Progenitor cell of endocrine pancreas (in vitro differentiated cells): Measurements from ENCODE around the gene SVOPL. TPM values are rescaled to one million over a fixed set of nuclear protein-coding genes. Genes with fewer than 3 reads are reported as not detected.
"Not testable (repeated sequence)": the region's sequence is repeated elsewhere in the genome, so short reads cannot be mapped to it uniquely, and the experiment has no call there.

Source experiments
- DNase-seq: peaks from one replicate; pipeline ENCODE4 v3.0.0; 2021; ENCODE audit warnings: low spot score; ENCODE audit not compliant: unreplicated experiment
- H3K27ac Mint-ChIP-seq: 2 replicates; pipeline ENCODE4 v1.8.0; 2021; ENCODE audit warnings: mild to moderate bottlenecking, moderate library complexity, mixed read lengths
- H3K27me3 Mint-ChIP-seq: 2 replicates; pipeline ENCODE4 v1.8.0; 2021; ENCODE audit warnings: mixed read lengths
- H3K36me3 Mint-ChIP-seq: 2 replicates; pipeline ENCODE4 v1.8.0; 2022; ENCODE audit warnings: mixed read lengths; ENCODE audit not compliant: insufficient read depth
- H3K4me1 Mint-ChIP-seq: 2 replicates; pipeline ENCODE4 v1.8.0; 2021; ENCODE audit warnings: low read depth, mixed read lengths
- H3K4me3 Mint-ChIP-seq: 2 replicates; pipeline ENCODE4 v1.8.0; 2021; ENCODE audit warnings: low read depth, mild to moderate bottlenecking, moderate library complexity, mixed read lengths
- H3K9me3 Mint-ChIP-seq: 2 replicates; pipeline ENCODE4 v1.8.0; 2021; ENCODE audit warnings: low read depth, mixed read lengths
- total RNA-seq: library from RNA; stranded (reverse); gene quantifications from 2 replicates; pipeline ENCODE4 v1.2.1, GENCODE V29; 2021
- TF ChIP-seq, protein P1 (sequence below): fragments of 200-600 bp; sonication (generic); IDR thresholded peaks from one replicate; pipeline ENCODE4 v1.5.0; 2021; ENCODE audit warnings: antibody characterized with exemption, mild to moderate bottlenecking; ENCODE audit not compliant: unreplicated experiment

The SVOPL gene
- total RNA-seq, 1 donor from 2014 or later: 1.4 TPM

DNA sequence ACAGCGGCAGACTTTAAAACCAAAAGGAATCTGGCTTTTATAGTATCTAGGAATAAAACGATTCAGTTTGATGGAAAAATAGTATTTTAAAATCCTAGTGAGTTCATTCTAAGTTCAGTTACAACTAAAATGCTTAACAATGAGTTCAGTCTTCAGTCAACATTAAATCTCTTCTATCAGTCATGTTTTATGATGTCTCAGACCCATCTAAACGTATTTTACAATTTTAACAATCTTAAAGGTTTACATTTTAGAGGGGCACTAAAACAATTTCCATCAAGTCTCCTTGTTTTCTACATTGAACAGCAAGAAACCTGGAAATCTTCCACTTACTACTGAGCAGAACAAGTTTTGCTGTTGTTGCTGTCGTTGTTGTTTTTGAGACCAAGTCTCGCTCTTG, 10.0 kb downstream of the SVOPL start:
- no peaks in the 10 kb centered on the region for H3K27me3 Mint-ChIP-seq
- no peak overlapping the region for H3K4me3 Mint-ChIP-seq
- TF ChIP-seq, protein P1, sequence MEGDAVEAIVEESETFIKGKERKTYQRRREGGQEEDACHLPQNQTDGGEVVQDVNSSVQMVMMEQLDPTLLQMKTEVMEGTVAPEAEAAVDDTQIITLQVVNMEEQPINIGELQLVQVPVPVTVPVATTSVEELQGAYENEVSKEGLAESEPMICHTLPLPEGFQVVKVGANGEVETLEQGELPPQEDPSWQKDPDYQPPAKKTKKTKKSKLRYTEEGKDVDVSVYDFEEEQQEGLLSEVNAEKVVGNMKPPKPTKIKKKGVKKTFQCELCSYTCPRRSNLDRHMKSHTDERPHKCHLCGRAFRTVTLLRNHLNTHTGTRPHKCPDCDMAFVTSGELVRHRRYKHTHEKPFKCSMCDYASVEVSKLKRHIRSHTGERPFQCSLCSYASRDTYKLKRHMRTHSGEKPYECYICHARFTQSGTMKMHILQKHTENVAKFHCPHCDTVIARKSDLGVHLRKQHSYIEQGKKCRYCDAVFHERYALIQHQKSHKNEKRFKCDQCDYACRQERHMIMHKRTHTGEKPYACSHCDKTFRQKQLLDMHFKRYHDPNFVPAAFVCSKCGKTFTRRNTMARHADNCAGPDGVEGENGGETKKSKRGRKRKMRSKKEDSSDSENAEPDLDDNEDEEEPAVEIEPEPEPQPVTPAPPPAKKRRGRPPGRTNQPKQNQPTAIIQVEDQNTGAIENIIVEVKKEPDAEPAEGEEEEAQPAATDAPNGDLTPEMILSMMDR: no peak
- DNase-seq: no peak
- H3K4me1 Mint-ChIP-seq: peaks cover 2% of the 10 kb centered on the region
- no peak overlapping the region for H3K27ac Mint-ChIP-seq
- H3K9me3 Mint-ChIP-seq: no peaks in the 10 kb centered on the region
- no peaks in the 10 kb centered on the region for H3K36me3 Mint-ChIP-seq

DNA sequence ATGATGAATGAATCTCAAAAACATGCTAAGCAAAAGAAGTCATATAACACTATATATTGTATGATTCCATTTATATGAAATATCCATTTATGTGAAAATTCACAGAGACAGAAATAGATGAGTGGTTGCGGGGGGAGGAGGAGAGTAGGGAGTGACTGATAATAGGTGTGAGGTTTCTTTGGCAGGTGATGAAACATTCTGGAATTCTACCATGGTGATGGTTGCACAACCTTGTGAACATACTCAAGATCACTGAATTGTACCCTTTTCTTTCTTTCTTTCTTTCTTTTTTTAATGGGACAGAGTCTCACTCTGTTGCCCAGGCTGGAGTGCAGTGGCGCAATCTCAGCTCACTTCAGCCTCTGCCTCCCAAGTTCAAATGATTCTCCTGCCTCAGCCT, 10.7 kb downstream of the SVOPL start:
- no peaks in the 10 kb centered on the region for H3K27me3 Mint-ChIP-seq
- peaks cover 2% of the 10 kb centered on the region for H3K4me1 Mint-ChIP-seq
- DNase-seq: no peak
- H3K9me3 Mint-ChIP-seq: no peaks in the 10 kb centered on the region
- TF ChIP-seq, protein P1: no peak
- no peaks in the 10 kb centered on the region for H3K36me3 Mint-ChIP-seq
- no peak overlapping the region for H3K27ac Mint-ChIP-seq
- H3K4me3 Mint-ChIP-seq: no peak overlapping the region

- H3K9me3 Mint-ChIP-seq, H3K4me1 Mint-ChIP-seq, H3K4me3 Mint-ChIP-seq, H3K27ac Mint-ChIP-seq, H3K36me3 Mint-ChIP-seq, H3K27me3 Mint-ChIP-seq, DNase-seq: not testable (repeated sequence)
Measured at GRCh38 chr7:138688037-138688436, 13.1 kb downstream of the SVOPL start.

DNA sequence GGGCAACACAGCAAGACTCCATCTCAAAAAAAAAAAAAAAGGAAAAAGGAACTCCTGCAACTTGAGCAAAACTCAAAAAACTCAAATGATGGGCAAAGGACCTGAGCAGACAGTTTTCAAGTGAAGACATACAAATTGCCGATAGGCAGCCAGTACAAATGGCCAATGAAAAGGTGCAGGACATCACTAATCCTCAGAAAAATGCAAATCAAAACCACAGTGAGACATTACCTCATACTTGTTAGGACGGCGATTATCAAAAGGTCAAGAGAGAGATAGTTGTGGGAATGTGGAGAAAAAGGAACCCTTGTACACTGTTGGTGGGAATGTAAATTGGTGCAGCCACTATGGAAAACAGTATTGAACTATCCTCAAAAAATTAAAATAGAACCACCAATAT, 16.8 kb downstream of the SVOPL start:
- Mint-ChIP-seq H3K4me1 (peaks cover 2% of the 10 kb centered on the region), H3K9me3 (no peaks in the 10 kb centered on the region), H3K27ac (no peak overlapping the region), H3K36me3 (no peaks in the 10 kb centered on the region), H3K4me3 (no peak overlapping the region), H3K27me3 (no peaks in the 10 kb centered on the region)
- no peak for DNase-seq
- TF ChIP-seq, protein P1: no peak

DNA sequence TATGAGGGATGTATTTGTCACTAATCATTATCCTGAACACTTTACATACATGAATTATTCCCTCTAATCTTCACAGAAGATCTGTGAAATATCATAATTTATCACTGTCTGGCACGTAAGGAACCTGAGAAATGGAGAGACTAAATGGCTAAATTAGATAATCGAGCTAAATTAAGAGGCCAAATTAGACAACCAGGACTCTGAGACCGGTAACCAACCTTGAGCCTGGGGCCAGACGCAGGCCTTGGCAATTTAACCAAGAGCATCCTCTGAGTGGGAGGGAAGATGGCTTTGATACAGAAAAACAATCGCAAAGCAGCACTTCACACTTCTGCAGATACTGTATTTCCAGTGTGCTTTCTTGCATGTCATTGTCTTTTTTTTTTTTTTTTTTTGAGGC, 21.4 kb downstream of the SVOPL start:
- no peak overlapping the region for H3K27ac Mint-ChIP-seq
- no peaks in the 10 kb centered on the region for H3K4me1 Mint-ChIP-seq
- TF ChIP-seq, protein P1: no peak
- no peak overlapping the region for H3K4me3 Mint-ChIP-seq
- no peaks in the 10 kb centered on the region for H3K9me3 Mint-ChIP-seq
- H3K36me3 Mint-ChIP-seq: no peaks in the 10 kb centered on the region
- no peak for DNase-seq
- H3K27me3 Mint-ChIP-seq: no peaks in the 10 kb centered on the region

DNA sequence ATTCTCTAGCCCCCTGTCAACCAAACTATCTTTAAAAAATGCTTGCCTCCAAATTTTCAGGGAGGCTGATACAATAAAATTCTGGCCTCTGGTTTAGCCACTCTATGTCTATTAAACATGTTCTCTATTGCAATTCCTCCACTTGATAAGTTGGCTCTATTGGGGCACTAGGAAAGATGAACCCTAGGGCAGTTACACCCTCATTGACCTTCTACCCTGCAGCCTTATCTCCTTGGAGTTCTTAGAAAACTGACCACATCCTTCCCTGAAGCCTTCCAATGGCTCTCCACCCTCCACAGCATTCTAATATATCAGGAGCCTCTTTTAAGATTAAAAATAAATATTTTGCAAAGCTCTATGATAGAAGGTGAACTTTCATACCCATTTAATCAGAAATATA, 30.6 kb downstream of the SVOPL start:
- no peak for DNase-seq
- peaks cover 8% of the 10 kb centered on the region for H3K9me3 Mint-ChIP-seq
- TF ChIP-seq, protein P1: no peak

More for the DNA sequence above, 30.6 kb downstream of the SVOPL start:
- Mint-ChIP-seq H3K27me3 (no peaks in the 10 kb centered on the region), H3K36me3 (peaks cover 1% of the 10 kb centered on the region), H3K4me1 (peaks cover 18% of the 10 kb centered on the region), H3K4me3 (no peak overlapping the region), H3K27ac (no peak overlapping the region)
